Colonic mucosa (tissue), 4 donors: ENCODE data around the gene SENP7. TPM values are rescaled to one million over a fixed set of nuclear protein-coding genes. Genes with fewer than 3 reads are reported as not detected.
A peak's percentile ranks its signal among the peaks of the same experiment; 100 is the strongest.
"Not testable (repeated sequence)": the region's sequence is repeated elsewhere in the genome, so short reads cannot be mapped to it uniquely, and the experiment has no call there.

ENCODE experiments used
- DNase-seq: peaks from one replicate; pipeline ENCODE4 v3.0.0-alpha.2; 2020
- H3K27ac ChIP-seq: fragments of 200-600 bp; one replicate; pipeline ENCODE4 v1.8.0; 2021
- H3K27me3 ChIP-seq: fragments of 200-600 bp; one replicate; pipeline ENCODE4 v1.8.0; 2021
- H3K36me3 ChIP-seq: fragments of 200-600 bp; one replicate; pipeline ENCODE4 v1.8.0; 2021
- H3K4me1 ChIP-seq: fragments of 200-600 bp; one replicate; pipeline ENCODE4 v1.8.0; 2021; ENCODE audit warnings: mild to moderate bottlenecking
- H3K4me3 ChIP-seq: fragments of 200-600 bp; one replicate; pipeline ENCODE4 v1.8.0; 2021
- H3K9ac ChIP-seq, 2 donors: one replicate each; pipeline ENCODE4 v1.7.0; 2013; ENCODE audit warnings: control low read depth in 2 of 2, low read depth in 2 of 2, low read length in 2 of 2
- H3K9me3 ChIP-seq: fragments of 200-600 bp; one replicate; pipeline ENCODE4 v1.8.0; 2021
- CTCF ChIP-seq: fragments of 200-600 bp; IDR thresholded peaks from one replicate; pipeline ENCODE4 v1.8.0; 2022; ENCODE audit warnings: antibody characterized with exemption, mild to moderate bottlenecking
- intact Hi-C: fragments of 100-400 bp; cut with DNase I; formaldehyde crosslinking; loops from one replicate; pipeline ENCODE4 v1.14.1; 2022
- total RNA-seq, 2 donors: library from RNA; stranded (reverse); fragmentation: NEBNext Ultra II Directional in 1 of 2; extraction: Animal tissue kit (Norgen Biotek cat#: 25700) in 1 of 2; gene quantifications; one replicate each; pipeline ENCODE4 v1.2.1, GENCODE V29; 2021
- donor health status: healthy.
- donor health status: DM: no; HTN: no; CAD: no.
- donor health status: DM: no; HTN: no; CAD: no.

Gene SENP7
- total RNA-seq, 2 donors from 2014 or later = 5.6 to 8.6 TPM

GRCh38 chr3:101478980-101479379 is 34.0 kb downstream of the SENP7 start:
- Histone ChIP-seq H3K9me3 (no peaks in the 10 kb centered on the region), H3K36me3 (no peaks in the 10 kb centered on the region), H3K27me3 (no peaks in the 10 kb centered on the region), H3K4me1 (no peaks in the 10 kb centered on the region), H3K4me3 (no peak overlapping the region), H3K27ac (no peak overlapping the region), H3K9ac (no peak overlapping the region)
- TF ChIP-seq CTCF = no peak
- intact Hi-C loops = no loop called here
- no peak for DNase-seq

GRCh38 chr3:101474841-101475552 is 38.0 kb downstream of the SENP7 start:
- DNase-seq, H3K4me3 ChIP-seq, H3K9ac ChIP-seq, H3K36me3 ChIP-seq, H3K4me1 ChIP-seq, H3K9me3 ChIP-seq, H3K27ac ChIP-seq, H3K27me3 ChIP-seq, intact Hi-C loops: not testable (repeated sequence)

GRCh38 chr3:101468676-101469075 is 44.3 kb downstream of the SENP7 start:
- H3K27ac ChIP-seq, DNase-seq, H3K4me1 ChIP-seq, H3K4me3 ChIP-seq, H3K27me3 ChIP-seq, intact Hi-C loops, H3K9me3 ChIP-seq, H3K9ac ChIP-seq, H3K36me3 ChIP-seq: not testable (repeated sequence)

- intact Hi-C loops, H3K27ac ChIP-seq, H3K36me3 ChIP-seq, H3K27me3 ChIP-seq, DNase-seq, H3K4me3 ChIP-seq, H3K9ac ChIP-seq, H3K4me1 ChIP-seq, H3K9me3 ChIP-seq: not testable (repeated sequence)
These were observed 45.7 kb downstream of the SENP7 start for GRCh38 chr3:101467310-101467663.

GRCh38 chr3:101466465-101467309 is 46.3 kb downstream of the SENP7 start:
- no peak overlapping the region for H3K4me3 ChIP-seq
- H3K36me3 ChIP-seq = no peaks in the 10 kb centered on the region
- H3K9me3 ChIP-seq = no peaks in the 10 kb centered on the region
- no peaks in the 10 kb centered on the region for H3K27me3 ChIP-seq
- no peak for TF ChIP-seq CTCF
- intact Hi-C loops = no loop called here
- H3K27ac ChIP-seq = no peak overlapping the region
- no peak overlapping the region for H3K9ac ChIP-seq
- no peaks in the 10 kb centered on the region for H3K4me1 ChIP-seq
- DNase-seq = peak; percentile 63

- H3K4me1 ChIP-seq = no peaks in the 10 kb centered on the region
- H3K27me3 ChIP-seq = no peaks in the 10 kb centered on the region
- H3K36me3 ChIP-seq = no peaks in the 10 kb centered on the region
- H3K27ac ChIP-seq = no peak overlapping the region
- no peak for DNase-seq
- H3K4me3 ChIP-seq = no peak overlapping the region
- H3K9ac ChIP-seq = no peak overlapping the region
- TF ChIP-seq CTCF = no peak
- H3K9me3 ChIP-seq = no peaks in the 10 kb centered on the region
- intact Hi-C loops = no loop called here
These were observed 48.8 kb downstream of the SENP7 start for GRCh38 chr3:101464235-101464634.

- Histone ChIP-seq H3K36me3 (no peaks in the 10 kb centered on the region), H3K4me3 (no peak overlapping the region), H3K27ac (no peak overlapping the region), H3K27me3 (no peaks in the 10 kb centered on the region), H3K4me1 (no peaks in the 10 kb centered on the region), H3K9me3 (no peaks in the 10 kb centered on the region), H3K9ac (no peak overlapping the region)
- DNase-seq = no peak
- intact Hi-C loops = no loop called here
- TF ChIP-seq CTCF = no peak
These were observed 51.6 kb downstream of the SENP7 start for GRCh38 chr3:101461451-101461850.
